Stimulated activated CD4-positive, alpha-beta T cell treated with anti-CD3 and anti-CD28 coated beads, Interleukin-2, amount 100 ng/mL, for 4 hours (primary cell): Measurements from ENCODE around the gene ABHD17A.
A peak's percentile ranks its signal among the peaks of the same experiment; 100 is the strongest.

Experiments used
- DNase-seq: peaks from one replicate; pipeline ENCODE4 v3.0.0-alpha.2; 2020; ENCODE audit warnings: low read depth

ABHD17A gene

DNA sequence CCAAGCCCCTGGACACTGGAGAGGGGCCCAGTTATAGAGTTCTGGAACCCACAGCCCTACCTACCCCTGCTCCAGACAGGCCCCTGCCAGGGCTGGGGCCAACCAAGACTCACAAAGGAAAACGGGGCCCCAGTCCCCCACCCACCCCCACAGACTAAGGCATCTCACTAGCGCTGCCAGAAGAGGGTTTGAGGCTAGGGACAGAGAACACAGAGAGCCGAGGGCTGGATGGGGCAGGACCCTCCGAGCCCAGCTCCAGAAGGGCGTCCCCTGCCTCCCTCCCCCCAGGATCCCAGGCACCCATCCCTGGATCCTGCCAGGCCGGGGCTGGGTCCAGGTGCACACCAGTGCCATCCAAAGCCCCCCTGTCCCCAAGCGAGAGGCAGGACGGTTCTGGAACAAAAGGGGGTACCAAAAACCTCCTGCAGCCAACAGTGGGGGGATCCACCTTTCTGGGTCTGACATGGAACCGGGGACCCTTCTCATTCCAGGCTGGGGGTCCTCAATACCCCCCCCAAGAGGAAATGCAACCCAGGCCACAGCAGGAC, 32.6 kb downstream of the ABHD17A start:
- no peak for DNase-seq

DNA sequence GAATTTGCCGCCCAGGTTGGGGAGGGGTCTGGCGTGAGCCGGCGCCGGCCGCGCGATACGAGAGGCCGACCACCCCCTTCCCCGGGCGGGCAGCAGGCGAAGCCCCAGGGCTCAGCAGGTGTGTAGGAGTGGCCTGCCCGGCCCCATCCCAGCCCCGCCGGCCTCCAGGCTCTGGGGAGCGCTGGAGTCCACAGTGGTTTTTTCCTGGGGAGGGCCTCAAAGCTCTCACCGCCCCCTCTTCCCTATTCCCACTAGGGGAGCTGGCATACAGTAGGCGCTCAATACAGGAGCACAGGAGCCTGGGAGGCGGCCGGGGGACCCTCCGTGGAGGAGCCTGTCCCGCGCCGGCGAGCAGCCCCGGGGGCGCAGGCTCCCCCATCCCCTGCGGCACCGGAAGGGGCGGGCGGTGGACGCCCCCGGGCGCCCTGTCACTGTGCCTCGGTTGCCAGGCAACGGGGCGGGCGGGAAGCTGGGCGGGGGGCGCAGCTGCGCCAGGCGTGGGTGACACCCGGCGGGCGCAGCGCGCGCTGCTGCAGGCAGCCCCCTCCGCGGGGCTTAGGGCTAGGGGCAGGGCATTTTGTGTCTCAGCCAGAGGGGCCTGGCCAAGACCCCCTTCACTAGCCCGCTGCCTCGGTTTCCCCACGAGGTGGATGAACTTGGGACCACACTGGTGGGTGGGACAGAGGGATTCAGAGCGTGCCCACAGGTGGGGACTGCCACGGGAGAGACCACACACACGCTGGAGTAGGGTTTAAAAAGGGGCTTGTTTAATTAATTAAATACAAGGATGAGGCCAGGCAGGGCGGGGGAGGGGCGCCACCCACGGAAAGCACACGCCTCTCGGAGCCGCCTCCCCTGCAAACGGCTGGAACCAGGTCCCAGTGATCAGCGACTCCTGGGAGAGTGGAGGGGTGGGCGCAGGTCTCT, 33.4 kb downstream of the ABHD17A start:
- DNase-seq, result peak; percentile 83

DNA sequence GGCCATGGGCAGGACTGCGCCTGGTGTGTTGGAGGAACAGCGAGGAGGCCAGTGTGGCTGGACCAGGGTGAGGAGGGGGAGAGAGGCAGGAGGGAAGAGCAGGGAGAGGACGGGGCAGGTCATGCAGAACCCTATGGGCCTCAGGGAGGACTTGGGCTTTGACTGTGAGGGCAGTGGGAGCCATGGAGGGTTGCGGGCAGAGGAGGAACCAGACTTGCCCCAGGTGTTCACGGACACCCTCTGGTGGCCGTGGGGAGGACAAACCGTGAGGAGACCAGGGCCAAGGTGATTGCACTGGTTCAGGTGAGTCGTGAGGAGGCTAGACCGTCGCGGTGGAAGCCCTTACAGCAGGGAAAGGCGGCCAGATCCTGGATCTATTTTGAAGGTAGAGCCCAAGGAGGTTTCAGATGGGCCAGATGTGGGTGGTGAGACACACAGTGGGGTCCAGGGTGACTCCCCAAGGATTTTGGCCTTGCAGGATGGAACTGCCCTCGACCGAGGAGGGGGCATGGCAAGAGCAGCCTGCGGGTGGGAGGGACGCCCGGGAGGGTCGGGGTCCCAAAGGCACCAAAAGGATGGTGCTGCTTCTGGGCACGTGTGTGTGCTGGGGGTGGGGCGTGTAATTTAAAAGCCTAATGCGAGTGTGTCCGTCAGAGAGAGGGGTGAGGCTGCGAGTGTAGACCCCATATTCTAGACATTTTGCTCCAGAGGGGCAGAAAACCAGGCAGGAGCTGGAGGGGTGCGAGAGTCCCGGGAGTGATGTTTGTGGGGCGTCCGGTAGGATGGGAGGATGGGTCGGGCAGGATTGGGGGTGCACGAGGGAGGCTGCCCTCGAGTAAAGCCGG, 34.3 kb downstream of the ABHD17A start:
- DNase-seq, result no peak

DNA sequence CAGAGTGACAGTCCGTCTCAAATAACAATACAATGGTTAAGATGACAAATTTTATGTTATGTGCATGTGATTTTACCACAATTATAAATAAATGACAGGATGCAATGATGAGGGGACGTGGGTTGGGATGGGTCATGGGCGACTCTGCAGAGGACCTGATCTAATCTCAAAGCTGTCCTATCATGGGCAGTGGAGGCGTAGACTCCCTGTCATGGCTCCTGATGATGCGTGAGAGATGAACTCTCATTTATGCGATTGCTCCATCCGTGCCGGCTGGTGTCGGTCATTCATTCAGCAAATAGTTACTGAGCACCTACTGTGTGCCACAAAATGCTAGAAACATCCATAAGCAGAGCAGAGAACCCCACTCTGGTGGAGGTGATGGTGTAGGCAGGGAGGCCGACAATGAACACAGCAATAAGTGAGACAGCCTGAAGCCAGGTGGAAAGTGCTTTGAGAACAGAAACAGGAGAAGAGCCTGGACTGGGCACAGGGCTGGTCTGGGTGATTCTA, 35.4 kb downstream of the ABHD17A start:
- DNase-seq, result no peak

DNA sequence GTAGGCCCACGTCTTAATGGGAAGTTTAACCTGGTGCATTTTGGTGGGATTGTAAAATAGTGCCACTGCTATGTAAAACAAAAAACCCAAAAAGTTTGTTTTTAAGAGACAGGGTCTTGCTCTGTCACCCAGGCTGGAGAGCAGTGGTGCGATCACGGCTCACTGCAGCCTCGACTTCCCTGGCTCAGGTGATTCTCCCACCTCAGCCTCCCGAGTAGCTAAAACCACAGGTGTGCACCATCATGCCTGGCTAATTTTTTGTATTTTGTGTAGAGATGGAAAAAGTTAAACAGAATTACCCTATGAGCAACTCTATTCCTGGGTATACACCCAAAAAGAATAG, 36.2 kb downstream of the ABHD17A start:
- no peak for DNase-seq

DNA sequence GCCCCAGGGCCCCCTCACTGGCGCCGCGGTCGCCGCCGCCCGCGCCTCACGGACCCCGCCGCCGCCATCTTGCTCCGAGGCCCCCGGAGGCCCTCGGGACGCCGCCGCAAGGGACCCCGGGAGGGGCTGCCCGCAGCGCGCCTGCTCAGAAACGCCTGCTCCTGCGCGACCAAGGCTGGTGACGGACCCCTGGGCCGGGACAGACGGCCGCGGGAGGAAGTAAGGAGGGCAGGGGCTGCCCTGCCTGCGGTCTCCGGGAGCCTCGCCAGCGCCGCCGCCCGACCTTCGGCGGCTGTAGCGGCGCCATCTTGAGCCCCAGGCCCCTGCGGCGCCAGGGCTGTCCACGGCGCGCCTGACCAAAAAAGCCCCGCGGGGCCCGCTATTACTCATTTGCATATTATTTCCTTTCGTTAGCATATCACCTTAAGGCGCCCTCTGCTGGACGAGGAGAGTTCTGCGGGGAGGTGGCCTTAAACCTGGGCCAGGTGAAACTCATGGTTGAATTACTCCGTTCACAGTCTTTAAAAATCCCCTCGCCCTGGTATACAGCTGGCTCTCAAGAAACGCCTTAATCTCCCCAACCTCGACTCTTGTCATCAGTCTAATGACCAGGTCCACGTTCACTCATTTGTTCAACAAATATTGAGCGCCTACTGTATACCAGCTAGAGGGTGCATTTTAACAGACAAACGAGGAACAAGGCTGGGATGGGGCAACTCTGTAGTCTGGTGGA, 36.7 kb downstream of the ABHD17A start, which contains the start of gene REXO1:
REXO1 (minus strand) TSS at position 85 of the 733 bp plus-strand sequence. CDS start 125 bp downstream, outside the sequence.
- peak; percentile 97 for DNase-seq

DNA sequence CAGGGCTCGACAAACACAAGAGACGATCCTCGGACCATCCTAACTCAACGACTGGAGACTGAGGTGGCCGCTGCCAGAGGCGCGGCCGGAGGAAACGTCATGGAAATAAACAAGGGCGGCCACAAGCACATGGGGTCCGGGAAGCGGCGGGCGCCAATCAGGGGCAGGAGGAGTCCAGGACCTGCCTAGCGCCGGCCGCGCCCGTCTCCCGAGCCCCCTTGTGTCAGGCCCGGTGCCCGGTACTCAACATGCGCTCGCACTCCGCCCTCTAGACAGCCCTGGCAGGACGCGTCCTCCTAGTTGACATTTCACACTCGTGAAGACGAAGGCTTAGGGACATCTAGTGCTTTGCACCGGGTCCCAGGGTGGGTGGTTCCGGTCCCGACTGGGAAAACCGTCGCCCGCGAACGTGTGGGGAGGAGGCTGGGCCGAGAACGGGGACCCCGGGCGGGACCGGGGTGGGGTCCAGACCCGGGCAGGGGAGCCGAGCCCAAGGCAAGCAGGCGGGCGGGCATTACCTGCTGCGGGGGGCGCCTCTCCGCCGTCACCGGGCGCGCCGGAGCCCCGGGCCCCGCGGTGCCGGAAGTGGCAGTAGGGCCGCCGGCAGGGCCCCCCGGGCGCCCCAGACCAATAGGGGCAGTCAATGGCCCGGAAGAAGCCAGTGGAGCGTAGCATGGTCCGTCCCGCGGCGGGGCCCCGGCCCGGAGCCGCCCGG, 37.5 kb downstream of the ABHD17A start:
- DNase-seq, result no peak

DNA sequence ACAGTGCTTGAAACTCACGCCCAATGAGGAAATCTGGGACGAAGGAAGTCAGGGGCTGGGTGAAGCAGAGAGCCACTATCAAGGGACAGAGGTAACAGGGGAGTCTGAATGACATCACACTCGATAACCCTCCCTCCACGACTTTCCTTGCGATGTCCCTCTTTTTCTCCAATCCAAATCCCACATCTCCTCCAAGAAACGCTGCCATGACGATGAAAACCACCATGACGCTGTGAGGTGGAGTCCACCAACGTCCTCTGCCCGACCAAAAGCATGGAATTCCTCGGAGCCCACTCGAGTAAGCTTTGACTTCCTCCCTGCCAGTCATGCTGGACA, 38.0 kb downstream of the ABHD17A start:
- DNase-seq, result no peak

DNA sequence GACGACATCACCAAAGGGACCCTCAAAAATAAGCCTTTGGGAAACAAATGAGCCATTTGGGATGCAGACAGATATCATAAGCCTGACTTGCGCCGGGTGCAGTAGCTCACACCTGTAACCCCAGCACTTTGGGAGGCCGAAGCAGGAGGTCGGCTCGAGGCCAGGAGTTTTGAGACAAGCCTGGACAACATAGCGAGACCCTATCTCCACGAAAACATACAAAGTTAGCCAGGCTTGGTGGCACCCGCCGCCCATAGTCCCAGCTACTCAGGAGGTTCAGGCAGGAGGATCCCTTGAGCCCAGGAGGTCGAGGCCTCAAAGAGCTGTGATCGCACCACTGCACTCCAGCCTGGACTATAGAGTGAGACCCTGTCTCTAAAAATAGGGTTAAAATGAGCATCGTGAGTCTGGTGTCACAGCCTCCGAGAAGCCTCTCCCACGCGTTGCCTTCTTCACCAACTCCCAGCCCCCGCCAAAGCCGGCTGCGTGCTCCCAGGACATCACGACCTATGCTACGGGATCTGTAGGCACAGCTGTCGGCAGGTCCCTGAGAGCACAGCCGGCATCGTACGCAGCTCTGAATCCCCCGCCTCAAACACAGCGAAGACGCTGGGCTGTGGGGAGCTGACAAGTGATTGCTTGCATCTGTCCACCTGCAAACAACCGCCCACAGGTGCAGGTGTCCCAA, 38.6 kb downstream of the ABHD17A start:
- no peak for DNase-seq

DNA sequence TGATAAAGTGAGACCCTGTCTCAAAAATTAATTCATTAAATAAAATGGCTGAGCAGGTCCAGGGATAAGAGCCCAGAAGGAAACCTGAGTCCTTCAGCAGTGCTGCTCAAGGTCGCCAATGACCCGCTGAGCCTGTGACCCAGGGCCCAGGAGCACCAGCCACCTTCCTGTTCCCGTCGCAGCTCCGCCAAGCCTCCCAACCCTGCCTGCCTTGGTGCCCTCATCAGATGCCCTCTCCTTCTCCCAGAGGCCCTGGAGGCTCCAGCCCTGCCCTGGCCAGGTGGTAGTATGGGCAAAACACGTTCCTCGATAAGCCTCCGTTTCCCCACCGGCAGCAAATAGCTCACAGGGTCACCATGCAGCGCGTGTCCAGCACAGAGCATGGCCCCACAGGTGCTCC, 39.7 kb downstream of the ABHD17A start:
- no peak for DNase-seq

DNA sequence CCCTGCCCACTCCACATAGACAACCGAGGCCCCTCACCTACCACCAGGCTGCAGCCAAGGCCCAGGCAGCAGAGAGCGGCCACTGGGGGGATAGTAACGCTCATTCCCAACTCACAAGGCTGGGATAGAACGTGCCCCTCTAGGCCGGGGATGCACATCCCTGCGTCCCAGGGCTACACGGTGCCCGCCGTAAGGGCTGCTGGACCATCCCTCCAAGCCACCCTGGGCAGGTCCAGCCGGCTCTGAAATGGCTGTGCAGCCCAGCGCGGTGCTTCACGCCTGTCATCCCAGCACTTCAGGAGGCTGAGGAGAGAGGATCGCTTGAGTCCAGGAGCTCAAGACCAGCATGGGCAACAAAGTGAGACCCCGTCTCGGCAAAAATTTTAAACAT, 40.2 kb downstream of the ABHD17A start:
- no peak for DNase-seq

DNA sequence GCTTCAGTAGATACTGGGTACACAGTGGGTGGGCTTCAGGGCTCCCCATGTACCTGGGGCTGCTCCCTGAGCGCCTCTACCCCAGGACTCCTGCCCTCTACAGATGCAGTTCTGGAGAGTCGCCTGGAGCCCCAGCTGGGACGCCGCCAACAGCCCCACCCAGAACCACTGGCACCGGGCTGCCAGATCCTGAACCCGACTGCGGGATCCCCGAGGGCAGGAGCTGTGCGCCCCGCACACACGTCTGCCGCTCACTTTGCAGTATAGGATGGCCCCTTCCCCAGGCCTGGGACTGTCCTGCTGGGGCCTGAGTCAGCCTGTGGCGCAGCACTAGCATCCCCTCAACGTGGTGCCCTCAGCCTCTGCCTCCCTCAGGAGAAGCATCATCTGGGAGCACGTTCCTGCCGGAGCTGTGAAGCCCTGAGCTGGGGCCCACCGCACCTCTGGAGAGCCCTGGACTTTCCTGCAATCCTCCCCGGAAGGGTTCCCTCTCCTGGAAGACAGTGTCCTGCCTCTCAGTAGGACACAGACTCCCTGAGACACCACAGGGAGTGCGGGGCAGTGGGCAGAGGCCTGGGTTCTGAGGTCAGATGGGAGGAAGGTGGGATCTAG, 40.7 kb downstream of the ABHD17A start:
- no peak for DNase-seq

DNA sequence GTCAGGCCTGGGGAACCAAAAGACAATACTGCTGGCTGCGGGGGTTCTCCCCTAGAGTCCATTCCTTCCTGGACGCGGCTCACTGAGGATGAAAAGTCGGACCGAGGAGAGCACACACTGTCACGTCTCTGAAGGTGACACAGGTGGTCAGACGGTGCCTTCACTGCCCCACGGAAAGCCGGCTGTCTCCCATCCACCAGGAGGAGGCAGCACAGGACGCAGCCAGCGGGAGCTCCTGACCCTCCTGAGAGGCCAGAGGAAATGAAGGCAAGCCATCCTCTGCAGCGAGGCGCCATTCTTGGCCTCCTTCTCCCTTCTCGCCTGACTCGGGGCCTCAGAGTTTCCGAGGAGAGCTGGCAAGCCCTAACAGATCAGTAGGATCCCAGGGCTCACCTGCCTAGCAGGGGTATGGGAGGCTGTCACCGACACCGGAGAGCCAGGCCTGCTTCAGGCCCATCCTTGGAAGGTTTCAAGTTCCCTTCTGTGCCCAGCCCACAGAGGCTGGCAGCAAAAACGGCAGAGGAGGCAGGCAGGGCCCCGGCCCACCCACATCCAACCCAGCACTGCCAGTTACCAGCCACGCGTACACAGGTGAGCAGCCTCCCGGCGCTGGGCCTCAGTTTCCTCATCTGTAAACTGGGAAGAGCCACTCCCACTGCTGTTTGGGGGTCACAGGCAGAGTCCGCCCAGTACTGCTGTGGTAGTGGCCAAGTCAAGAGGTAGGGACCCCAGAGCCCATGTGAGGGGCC, 41.5 kb downstream of the ABHD17A start:
- DNase-seq, result no peak

DNA sequence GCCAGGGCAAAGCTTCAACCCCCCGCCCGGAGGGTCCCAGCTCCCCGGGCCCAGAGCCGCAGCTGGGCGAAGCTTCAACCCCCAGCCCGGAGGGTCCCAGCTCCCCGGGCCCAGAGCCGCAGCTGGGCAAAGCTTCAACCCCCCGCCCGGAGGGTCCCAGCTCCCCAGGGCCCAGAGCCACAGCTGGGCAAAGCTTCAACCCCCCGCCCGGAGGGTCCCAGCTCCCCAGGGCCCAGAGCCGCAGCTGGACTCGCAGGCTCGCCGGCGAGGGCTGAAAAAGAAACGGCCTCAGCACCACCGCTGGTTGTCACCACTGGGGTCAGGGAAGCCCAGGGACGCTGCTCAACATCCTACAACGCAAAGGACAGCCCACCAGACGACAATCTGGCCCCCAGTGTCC, 42.2 kb downstream of the ABHD17A start:
- no peak for DNase-seq

DNA sequence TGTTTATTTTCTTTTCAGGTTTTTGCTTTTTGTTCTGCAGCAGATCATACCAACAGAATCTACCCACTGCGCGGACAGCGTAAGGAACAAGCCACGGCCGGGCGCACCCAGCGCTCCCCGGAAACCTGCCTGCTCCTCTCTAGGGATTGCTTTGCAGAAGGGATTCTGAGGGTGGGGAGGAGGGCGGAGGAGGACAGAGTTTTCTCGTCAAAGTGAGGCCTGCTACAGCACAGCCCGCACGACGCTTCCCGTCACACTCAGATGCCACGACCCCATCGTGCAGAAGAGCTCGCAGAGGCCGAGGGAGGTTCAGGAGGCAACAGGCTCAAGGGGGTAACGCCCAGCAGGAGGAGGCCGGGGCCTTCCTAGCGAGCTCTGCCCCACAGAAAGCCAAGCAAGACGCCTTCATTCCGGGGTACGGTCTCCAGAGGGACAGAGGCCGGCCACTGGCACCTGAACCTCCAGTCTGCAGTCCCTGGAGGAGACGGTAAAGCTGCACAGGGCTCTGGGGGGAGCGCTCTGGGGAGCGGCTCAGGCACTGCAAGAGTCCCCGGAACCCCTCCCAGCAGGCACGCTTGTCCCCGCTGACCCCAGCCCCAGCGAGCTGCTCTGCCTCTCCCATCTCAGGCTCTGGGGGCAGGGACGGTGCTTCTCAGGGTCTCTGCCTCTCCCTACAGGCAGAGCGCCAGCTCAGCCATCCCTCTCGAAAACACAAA, 43.9 kb downstream of the ABHD17A start:
- no peak for DNase-seq

DNA sequence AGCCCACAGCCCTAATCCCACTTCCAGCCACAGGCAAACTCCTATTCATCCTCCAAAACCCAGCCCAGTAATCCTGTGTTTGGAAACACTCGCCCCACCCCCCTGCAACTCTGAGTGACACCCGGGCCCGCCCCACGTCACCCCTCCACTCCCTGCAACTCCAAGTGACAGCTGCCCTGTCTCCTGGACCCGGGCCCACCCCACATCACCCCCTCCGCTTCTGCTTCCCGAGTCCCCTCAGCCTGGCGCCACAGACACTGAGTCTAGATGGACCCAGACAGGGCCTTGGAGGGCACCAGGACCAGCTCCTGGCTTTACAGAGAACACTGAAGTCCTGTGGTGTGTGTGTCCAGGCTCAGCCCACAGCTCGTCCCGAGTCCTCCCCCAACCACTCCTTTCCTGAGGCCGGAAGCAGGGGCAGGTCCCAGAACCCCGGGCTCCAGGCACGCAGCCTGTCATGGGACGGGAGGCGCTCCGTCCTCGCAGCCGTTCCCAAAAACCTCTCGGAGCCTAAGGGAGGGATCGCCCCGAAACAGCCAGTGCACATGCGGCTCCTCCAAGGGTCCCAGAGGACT, 44.7 kb downstream of the ABHD17A start:
- no peak for DNase-seq

DNA sequence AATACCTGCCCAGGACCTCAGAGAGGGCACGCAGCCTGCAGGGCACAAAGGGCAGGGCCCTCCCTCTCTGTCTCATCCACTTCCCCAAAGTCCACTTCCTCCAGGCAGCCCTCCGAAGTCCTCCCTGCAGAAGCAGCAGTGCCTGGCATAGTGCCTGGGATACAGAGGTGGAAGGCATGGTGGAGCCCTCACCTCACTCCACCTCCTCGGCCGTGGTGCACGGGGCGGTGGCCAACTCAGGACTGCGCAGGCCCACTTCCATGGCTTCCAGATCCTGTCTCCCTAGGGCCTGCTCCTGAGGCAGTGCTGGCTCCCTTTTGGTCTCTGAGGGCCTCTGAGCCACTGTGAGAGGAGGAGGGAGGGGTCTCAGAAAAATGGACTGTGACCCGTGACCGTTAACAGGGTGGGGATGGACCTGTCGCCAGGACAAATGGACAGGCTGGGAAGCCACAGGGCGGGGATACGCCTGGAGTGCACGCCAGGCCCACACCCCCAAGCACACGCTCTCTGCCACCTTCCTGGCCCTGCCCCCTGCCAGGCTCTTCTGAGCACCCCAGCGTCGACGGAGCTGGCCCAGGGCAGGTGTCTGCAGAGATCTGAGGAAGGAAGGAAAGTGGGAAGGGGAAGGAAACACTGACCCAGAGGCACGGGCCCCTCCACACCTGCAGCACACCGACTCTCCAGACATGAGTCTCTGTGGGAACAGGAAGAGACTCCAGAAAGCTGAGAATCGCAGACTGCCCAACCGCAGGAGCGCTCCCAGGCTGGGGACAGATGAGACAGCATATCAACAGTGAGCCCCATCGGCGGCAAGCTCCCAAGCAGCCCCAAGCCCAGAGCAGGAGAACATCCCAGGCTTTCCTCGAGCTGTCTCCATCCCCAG, 45.4 kb downstream of the ABHD17A start:
- no peak for DNase-seq
